ENCODE data around the gene HYKK. TPM values are rescaled to one million over a fixed set of nuclear protein-coding genes. Genes with fewer than 3 reads are reported as not detected.

Gene HYKK
- polyA plus RNA-seq, 1 of the 3 experiments (the other 2 are of a cell fraction), result 2.2 TPM

DNA sequence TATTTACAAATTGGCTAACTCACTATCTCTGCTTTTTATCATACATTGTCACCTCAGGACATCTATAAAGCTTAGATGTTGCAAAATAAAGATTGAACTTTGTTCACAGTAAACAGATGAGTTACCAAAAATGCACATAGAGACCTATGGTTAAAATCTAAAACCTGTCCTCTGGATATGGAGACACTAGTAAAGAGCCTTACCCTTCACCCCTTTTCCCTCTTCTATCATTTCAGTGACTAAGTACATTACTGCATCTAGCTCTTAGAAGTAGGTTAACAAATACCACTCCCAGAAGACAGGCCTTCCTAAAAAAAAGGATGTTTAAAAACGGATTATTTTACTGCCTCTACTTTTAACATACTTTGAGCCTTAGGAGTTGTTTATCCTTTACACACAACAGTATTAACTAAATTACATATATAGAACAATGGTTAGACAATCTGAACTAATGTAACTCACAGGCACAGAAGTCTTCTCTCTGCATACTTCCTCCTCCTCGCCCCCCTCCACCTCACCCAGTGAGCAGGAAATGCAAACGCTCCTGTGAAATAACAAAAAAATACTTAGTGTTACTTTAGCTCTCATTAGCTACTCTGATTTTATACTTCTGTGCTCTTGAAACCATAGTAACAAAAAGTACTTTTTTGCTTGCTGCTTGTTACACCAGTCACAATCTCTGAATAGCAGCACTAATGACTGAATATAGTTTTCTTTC, 46.0 kb upstream of the HYKK start:
- Histone ChIP-seq H3F3A (replicated peaks; ENCODE audit: insufficient read depth) (peaks cover 27% of the 10 kb centered on the region), H3K4me3 (ENCODE audit: low read depth in 2 of 2, low read length in 1 of 2) (no peak overlapping the region), H4K20me1 (ENCODE audit: insufficient read depth) (peaks cover 74% of the 10 kb centered on the region), H3K36me3 (replicated peaks in 1 of 2; ENCODE audit: control insufficient read depth in 1 of 2, insufficient read depth in 2 of 2, low read length in 1 of 2) (peaks cover 34 to 35% of the 10 kb centered on the region in 2 experiments), H3K27me3 (ENCODE audit: insufficient read depth) (no peaks in the 10 kb centered on the region), H2AFZ (ENCODE audit: low read depth) (no peak overlapping the region), H3K27ac (ENCODE audit: low read depth in 2 of 2, low read length in 1 of 2) (peak overlapping the region in 1 of 2 experiments; percentile 28; a peak in 1 of 4 replicates), H3K4me2 (no peak overlapping the region), H3K79me2 (ENCODE audit: insufficient read depth) (peaks cover 89% of the 10 kb centered on the region), H3K9me3 (no peaks in the 10 kb centered on the region), H3K9ac (no peak overlapping the region), H3K9me2 (no peaks in the 10 kb centered on the region), H3K4me1 (ENCODE audit: control insufficient read depth in 1 of 2, insufficient read depth in 2 of 2, low read depth in 1 of 2, low read length in 1 of 2) (peaks cover 12 to 15% of the 10 kb centered on the region in 2 experiments; a peak in 3 of 4 replicates)
- ChIA-PET POLR2A (no interaction called here), CTCF (interaction anchor here (1.0 to 1.1 kb wide), 3 partner anchors 9 to 41 kb away, joined by 3 to 4 read pairs (median 3); no protein-coding TSS in a partner anchor)
- TF ChIP-seq, protein P1, sequence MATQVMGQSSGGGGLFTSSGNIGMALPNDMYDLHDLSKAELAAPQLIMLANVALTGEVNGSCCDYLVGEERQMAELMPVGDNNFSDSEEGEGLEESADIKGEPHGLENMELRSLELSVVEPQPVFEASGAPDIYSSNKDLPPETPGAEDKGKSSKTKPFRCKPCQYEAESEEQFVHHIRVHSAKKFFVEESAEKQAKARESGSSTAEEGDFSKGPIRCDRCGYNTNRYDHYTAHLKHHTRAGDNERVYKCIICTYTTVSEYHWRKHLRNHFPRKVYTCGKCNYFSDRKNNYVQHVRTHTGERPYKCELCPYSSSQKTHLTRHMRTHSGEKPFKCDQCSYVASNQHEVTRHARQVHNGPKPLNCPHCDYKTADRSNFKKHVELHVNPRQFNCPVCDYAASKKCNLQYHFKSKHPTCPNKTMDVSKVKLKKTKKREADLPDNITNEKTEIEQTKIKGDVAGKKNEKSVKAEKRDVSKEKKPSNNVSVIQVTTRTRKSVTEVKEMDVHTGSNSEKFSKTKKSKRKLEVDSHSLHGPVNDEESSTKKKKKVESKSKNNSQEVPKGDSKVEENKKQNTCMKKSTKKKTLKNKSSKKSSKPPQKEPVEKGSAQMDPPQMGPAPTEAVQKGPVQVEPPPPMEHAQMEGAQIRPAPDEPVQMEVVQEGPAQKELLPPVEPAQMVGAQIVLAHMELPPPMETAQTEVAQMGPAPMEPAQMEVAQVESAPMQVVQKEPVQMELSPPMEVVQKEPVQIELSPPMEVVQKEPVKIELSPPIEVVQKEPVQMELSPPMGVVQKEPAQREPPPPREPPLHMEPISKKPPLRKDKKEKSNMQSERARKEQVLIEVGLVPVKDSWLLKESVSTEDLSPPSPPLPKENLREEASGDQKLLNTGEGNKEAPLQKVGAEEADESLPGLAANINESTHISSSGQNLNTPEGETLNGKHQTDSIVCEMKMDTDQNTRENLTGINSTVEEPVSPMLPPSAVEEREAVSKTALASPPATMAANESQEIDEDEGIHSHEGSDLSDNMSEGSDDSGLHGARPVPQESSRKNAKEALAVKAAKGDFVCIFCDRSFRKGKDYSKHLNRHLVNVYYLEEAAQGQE (IDR thresholded peaks at IDR 0.05; ENCODE audit: low read depth, low read length), result no peak
- no peak for TF ChIP-seq EZH2phosphoT487 (IDR thresholded peaks at IDR 0.05; ENCODE audit: borderline replicate concordance, low read depth)
- TF ChIP-seq RXRA (IDR thresholded peaks at IDR 0.05; ENCODE audit: borderline replicate concordance, low read depth), result no peak
- no peak for TF ChIP-seq ELF1 (IDR thresholded peaks at IDR 0.05)
- TF ChIP-seq YY1 (IDR thresholded peaks at IDR 0.05; ENCODE audit: low read depth), result no peak
- TF ChIP-seq GABPA (IDR thresholded peaks at IDR 0.05; ENCODE audit: low read depth), result no peak
- TF ChIP-seq NFIC (IDR thresholded peaks at IDR 0.05; ENCODE audit: borderline replicate concordance), result no peak
- TF ChIP-seq SMC3 (IDR thresholded peaks at IDR 0.05; ENCODE audit: low read depth, low read length), result no peak
- no peak for TF ChIP-seq NRF1 (IDR thresholded peaks at IDR 0.05; ENCODE audit: low read depth, low read length)
- TF ChIP-seq, protein P2, sequence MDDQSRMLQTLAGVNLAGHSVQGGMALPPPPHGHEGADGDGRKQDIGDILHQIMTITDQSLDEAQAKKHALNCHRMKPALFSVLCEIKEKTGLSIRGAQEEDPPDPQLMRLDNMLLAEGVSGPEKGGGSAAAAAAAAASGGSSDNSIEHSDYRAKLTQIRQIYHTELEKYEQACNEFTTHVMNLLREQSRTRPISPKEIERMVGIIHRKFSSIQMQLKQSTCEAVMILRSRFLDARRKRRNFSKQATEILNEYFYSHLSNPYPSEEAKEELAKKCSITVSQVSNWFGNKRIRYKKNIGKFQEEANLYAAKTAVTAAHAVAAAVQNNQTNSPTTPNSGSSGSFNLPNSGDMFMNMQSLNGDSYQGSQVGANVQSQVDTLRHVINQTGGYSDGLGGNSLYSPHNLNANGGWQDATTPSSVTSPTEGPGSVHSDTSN (IDR thresholded peaks at IDR 0.05), result no peak
- no peak for TF ChIP-seq MXI1 (IDR thresholded peaks at IDR 0.05; ENCODE audit: low read depth, low read length)
- TF ChIP-seq FOSL2 (IDR thresholded peaks at IDR 0.05; ENCODE audit: borderline replicate concordance, low read depth), result no peak
- no peak for TF ChIP-seq CHD2 (IDR thresholded peaks at IDR 0.05; ENCODE audit: low read length, partially characterized antibody)
- TF ChIP-seq MEF2A (IDR thresholded peaks at IDR 0.05; ENCODE audit: borderline replicate concordance, low read depth), result no peak
- no peak for TF ChIP-seq FOXM1 (IDR thresholded peaks at IDR 0.05; ENCODE audit: low read depth)
- TF ChIP-seq POLR2AphosphoS5 (IDR thresholded peaks at IDR 0.05; ENCODE audit: low read depth, low read length), result no peak
- no peak for DNase-seq
- 69% methylated on average over 3 of the region's 3 CpGs for WGBS (ENCODE audit: low lambda C conversion rate)
